Skin epidermis (tissue), 12 donors: ENCODE data around the gene MYH10.

Experiments
- H3K27ac ChIP-seq, 21 experiments: fragments of 200-600 bp; sonication (generic) in 11 of 21; one replicate each; pipeline ENCODE4 v1.5.0; 2020; ENCODE audit warnings: mild to moderate bottlenecking in 3 of 21, inconsistent platforms in 2 of 21, moderate library complexity in 2 of 21
- H3K4me3 ChIP-seq, 7 experiments: fragments of 200-600 bp; sonication (generic) in 2 of 7; one replicate each; pipeline ENCODE4 v1.5.0; 2020; ENCODE audit warnings: inconsistent platforms in 2 of 7, mild to moderate bottlenecking in 2 of 7, moderate library complexity in 1 of 7

The MYH10 gene

DNA sequence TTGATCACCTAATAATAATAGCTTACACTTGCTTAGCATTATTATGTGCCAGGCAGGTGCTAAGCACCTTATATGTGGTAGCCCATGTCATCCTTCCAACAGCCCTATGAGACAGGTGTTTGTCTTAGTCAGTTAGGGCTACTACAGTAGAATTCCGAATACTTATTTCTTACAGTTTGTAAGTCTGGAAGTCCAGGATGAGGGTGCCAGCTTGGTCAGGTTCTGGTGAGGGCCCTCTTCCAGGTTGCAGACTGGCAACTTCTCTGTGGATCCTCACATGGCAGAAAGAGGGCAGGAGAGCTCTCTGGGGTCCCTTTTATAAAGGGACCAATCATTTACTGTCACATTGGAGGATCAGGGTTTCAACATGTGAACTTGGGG, 19.6 kb upstream of the MYH10 start:
- H3K4me3 ChIP-seq = no peak overlapping the region

GRCh38 chr17:8649157-8650118, 18.9 kb upstream of the MYH10 start:
- H3K4me3 ChIP-seq = no peak overlapping the region
- peak overlapping the region in 2 of 21 experiments; percentile 15 to 26 for H3K27ac ChIP-seq

More for the DNA sequence above, 19.6 kb upstream of the MYH10 start:
- H3K27ac ChIP-seq = no peak overlapping the region

- Histone ChIP-seq H3K27ac (no peak overlapping the region), H3K4me3 (no peak overlapping the region)
Measured at GRCh38 chr17:8647956-8648355, 17.4 kb upstream of the MYH10 start.

- Histone ChIP-seq H3K4me3 (no peak overlapping the region), H3K27ac (no peak overlapping the region)
Measured at GRCh38 chr17:8647202-8647601, 16.7 kb upstream of the MYH10 start.

DNA sequence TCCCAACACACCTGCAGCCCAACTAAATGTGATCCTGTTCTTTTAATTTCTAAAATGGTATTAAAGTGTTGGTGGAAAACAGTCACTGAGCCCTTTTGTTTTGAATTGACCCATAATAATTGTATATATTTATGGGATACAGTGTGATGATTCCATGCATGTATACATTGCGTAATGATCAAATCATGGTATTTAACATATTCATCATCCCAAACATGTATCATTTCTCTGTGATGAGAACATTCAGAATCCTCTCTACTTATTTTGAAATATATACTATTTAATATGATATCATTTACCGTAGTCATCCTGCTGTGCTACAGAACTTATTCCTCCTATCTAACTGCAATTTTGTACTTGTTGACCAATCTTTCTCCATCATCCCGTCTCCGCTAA, 14.0 kb upstream of the MYH10 start:
- Histone ChIP-seq H3K27ac (no peak overlapping the region), H3K4me3 (no peak overlapping the region)

- H3K27ac ChIP-seq = no peak overlapping the region
Measured at GRCh38 chr17:8643855-8644506, 13.5 kb upstream of the MYH10 start.

DNA sequence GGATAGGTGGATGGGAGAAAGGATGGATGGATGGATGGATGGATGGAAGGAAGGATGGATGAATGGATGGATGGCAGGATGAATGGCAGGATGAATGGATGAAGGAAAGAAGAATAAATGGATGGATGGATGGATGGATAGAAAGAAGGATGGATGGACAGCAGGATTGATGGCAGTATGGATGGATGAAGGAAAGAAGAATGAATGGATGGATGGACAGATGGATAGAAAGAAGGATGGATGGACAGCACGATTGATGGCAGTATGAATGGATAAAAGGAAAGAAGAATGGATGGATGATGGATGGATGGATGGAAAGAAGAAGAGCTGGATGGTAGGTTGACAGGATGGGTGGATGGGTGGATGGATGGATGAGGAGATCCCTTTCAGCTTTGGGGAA, 9.2 kb upstream of the MYH10 start:
- no peak overlapping the region for H3K4me3 ChIP-seq
- no peak overlapping the region for H3K27ac ChIP-seq

More at GRCh38 chr17:8643855-8644506, 13.5 kb upstream of the MYH10 start:
- H3K4me3 ChIP-seq = no peak overlapping the region

DNA sequence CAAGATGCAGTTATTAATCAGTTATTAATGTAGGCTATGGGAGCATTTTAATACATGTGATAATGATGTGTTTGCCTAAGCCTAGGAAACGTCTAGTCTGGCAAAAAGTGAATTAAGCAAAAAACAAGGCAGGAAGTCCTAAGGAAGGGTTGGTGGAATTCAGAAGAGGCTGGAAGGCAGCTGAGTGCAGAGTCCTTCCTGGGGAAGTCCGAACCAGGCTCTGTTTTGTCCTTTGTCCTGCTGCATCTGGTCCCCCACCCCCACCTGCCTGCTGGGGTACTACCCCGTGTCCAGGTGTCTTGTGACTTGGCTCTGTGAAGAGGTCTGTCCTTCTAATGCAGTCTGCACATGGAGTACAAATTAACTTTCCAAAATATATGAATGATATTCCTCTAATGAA, 1.5 kb upstream of the MYH10 start:
- no peak overlapping the region for H3K4me3 ChIP-seq
- H3K27ac ChIP-seq = peak overlapping the region in 1 of 21 experiments; percentile 79

DNA sequence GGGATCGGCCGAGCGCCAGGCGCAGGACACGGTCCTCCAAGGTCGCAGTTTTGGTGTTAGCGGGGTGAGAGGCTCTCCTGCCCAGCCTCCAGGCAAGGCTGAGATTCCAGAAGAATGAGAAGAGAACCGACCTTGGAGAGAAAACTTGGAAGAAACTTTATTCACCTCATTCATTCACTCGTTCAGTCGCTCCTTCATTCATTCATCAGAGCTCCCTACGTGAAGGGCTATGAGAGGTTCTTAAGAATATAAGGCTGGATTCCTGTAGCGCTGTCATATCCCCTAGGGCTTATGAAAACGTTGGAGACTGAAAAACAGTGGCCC, 991 bp upstream of the MYH10 start:
- peak overlapping the region; percentile 62 to 93 (median 73) for H3K4me3 ChIP-seq
- peak overlapping the region in 16 of 21 experiments; percentile 2 to 79 (median 58) for H3K27ac ChIP-seq

GRCh38 chr17:8630802-8631553, 453 bp upstream of the MYH10 start:
- H3K27ac ChIP-seq = peak overlapping the region in 18 of 21 experiments; percentile 19 to 79 (median 59)
- peak overlapping the region; percentile 62 to 93 (median 73) for H3K4me3 ChIP-seq

DNA sequence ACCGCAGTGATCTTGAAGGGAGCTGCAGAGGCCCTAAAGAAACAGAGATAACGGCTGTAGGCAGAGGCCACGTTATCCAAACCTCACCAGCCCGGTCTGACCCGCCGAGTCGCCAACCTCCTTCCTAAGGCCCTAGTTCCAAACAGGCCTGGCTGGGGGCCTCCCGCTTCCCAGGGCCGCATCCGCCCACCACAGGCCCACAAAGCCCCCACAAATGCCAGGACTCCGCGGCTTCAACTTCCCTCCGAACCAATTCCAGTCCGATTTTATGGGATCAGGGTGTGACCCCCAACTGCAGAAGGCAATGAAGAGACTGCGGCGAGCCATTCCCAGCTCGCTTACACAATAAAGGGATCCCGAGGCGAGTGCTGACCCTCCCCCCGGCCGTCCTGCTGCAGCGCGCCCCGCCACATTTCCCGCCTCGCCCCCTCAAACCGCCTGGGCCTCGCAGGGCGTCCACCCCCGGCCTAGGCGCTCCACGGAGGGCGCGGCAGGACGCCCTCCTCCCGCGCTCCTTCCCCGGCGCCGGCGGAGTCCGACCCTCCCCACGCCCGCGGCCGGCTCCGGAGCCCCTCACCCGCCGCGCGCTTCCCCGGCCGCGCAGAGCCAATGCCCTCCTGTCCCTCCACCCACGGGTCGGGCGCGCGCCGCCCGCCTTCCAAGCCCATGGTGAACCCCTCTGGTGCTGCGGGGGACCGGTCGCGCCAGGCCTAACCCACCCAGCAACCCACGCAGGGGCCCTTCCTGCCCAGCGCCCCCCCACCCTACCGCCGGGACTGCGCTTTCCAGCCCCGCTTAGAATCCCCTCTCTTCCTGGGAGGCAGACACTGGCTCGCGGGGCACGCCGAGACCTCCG, 926 bp downstream of the MYH10 start:
- Histone ChIP-seq H3K4me3 (peak overlapping the region; percentile 62 to 93 (median 73)), H3K27ac (peak overlapping the region in 18 of 21 experiments; percentile 23 to 84 (median 71))

DNA sequence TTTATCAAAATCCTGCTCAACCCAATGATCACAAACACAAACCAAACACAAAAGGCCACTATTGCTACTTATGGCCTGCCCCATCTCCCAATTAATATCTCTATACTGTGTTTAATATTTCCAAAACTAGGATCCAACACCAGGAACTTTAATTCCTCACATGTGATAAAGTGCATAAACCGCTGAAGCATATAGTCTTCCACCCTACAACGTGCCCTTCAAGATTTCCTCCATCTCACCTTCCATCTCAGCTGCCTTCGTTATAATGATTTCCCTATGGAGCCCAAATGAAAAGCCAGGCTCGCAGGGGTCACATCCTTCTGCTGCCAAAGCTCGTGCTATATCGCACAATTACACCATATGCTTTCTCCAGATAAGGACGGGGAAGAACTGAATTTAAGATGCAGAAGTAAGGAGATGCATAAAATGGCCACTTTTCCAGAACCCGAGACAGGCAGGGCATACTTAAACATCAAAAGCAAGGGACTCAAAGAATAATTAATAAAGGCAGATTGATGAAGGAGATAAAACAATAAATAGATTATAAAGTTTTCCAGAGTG, 1.8 kb downstream of the MYH10 start:
- Histone ChIP-seq H3K4me3 (no peak overlapping the region), H3K27ac (peak overlapping the region in 6 of 21 experiments; percentile 60 to 84 (median 78))

- H3K27ac ChIP-seq = no peak overlapping the region
- H3K4me3 ChIP-seq = no peak overlapping the region
Measured at GRCh38 chr17:8628172-8628571, 2.4 kb downstream of the MYH10 start.

- H3K27ac ChIP-seq = no peak overlapping the region
- H3K4me3 ChIP-seq = no peak overlapping the region
Measured at GRCh38 chr17:8623591-8623990, 6.9 kb downstream of the MYH10 start.

DNA sequence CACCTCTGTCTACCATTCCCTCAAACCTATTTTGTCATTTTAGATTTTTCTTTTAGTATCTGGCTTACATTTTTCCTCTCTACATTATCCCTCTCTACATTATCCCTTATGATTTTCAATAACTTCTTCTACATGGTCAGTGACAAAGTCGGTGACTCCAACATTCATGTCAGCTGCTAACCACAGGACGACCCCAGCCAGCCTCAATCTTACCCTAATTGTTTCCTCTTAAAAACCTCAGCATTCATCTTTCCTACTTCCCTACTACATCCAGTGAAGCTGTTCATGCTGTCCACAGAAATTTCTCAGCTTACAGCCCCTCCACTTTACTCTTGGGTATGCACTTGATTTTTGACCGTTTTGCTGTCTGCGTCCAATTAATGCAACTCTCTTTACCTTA, 8.3 kb downstream of the MYH10 start:
- Histone ChIP-seq H3K27ac (no peak overlapping the region), H3K4me3 (no peak overlapping the region)

- Histone ChIP-seq H3K4me3 (no peak overlapping the region), H3K27ac (no peak overlapping the region)
Measured at GRCh38 chr17:8621585-8621984, 8.9 kb downstream of the MYH10 start.

GRCh38 chr17:8619294-8619693, 11.2 kb downstream of the MYH10 start:
- Histone ChIP-seq H3K27ac (no peak overlapping the region), H3K4me3 (no peak overlapping the region)

DNA sequence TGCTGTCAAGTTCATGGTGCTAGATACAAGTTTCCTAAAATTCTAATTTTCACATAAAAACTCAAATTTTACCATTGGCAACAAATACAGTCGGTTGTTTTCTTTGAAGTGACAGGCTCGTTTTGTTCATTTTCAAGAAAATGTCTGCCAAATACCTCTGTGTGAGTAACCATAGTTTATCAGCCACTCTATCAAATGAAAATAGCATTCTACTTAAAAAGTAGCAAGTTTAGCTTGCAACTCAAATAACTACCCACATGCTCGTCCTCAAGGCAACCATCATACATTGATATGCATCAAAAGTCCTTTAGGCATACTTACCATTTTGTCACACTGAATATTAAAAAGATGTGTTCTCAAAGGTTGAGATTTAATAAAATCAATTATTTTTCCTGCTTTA, 11.7 kb downstream of the MYH10 start:
- no peak overlapping the region for H3K4me3 ChIP-seq
- no peak overlapping the region for H3K27ac ChIP-seq

GRCh38 chr17:8614988-8615387, 15.5 kb downstream of the MYH10 start:
- Histone ChIP-seq H3K4me3 (no peak overlapping the region), H3K27ac (no peak overlapping the region)
